GM12878 (cell line): ENCODE data around the gene PPP1R3C. TPM values are rescaled to one million over a fixed set of nuclear protein-coding genes. Genes with fewer than 3 reads are reported as not detected.

ENCODE experiments used
- ATAC-seq: fragments of 200-7000 bp; cut with Tn5 transposase; 3 replicates; pipeline ENCODE4 v1.9.1; 2020; ENCODE audit warnings: mild to moderate bottlenecking, moderate library complexity
- BruUV-seq: library from RNA; stranded (reverse); fragments of 400-500 nt; replicated peaks from 2 replicates; lab custom pipeline; 2021; lab: Mats Ljungman, UMichigan
- CTCF ChIA-PET: fragments of 300-600 bp; sonication (Branson Sonifier 250); formaldehyde crosslinking; extraction: SDS; loops from one replicate; lab custom pipeline; 2021; ENCODE audit warnings: inconsistent platforms; lab: Yijun Ruan, JAX
- POLR2A ChIA-PET: fragments of 350-600 bp; formaldehyde crosslinking; extraction: SDS; loops from one replicate; lab custom pipeline; 2021; ENCODE audit warnings: inconsistent platforms; lab: Charles Lee
- RAD21 ChIA-PET: fragments of 300-600 bp; sonication (Branson Sonifier 250); formaldehyde crosslinking; loops from one replicate; lab custom pipeline; 2023; ENCODE audit warnings: antibody characterized with exemption; ENCODE audit not compliant: unreplicated experiment; lab: Charles Lee
- SMC1A ChIA-PET: fragments of 300-600 bp; sonication (Branson Sonifier 250); formaldehyde crosslinking; loops from one replicate; lab custom pipeline; 2023; ENCODE audit not compliant: unreplicated experiment, uncharacterized antibody; lab: Charles Lee
- DNase-seq: peaks from one replicate; pipeline ENCODE4 v3.0.0-alpha.2; 2011; ENCODE audit warnings: low read depth, low spot score
- FAIRE-seq: peaks from 3 replicates; lab custom pipeline; 2011; peaks lifted over from hg19 to GRCh38; lab: Jason Lieb, UNC
- H2AFZ ChIP-seq: 2 replicates; pipeline ENCODE4 v1.6.0; 2011; ENCODE audit warnings: low read depth, low read length, control low read depth; ENCODE audit not compliant: control insufficient read depth
- H3K27ac ChIP-seq: 2 replicates; pipeline ENCODE4 v1.5.1; 2011; ENCODE audit warnings: control low read depth; ENCODE audit not compliant: control insufficient read depth, insufficient read depth
- H3K27me3 ChIP-seq, 2 experiments: replicated peaks in 1 of 2; 2 replicates each; pipeline versions ENCODE4 v1.6.0 to v1.6.1; 2011; ENCODE audit warnings: low read length in 1 of 2; ENCODE audit not compliant: control insufficient read depth in 2 of 2, insufficient read depth in 2 of 2
- H3K36me3 ChIP-seq, 2 experiments: 2 replicates each; pipeline ENCODE4 v1.5.1; 2011; ENCODE audit warnings: low read length in 1 of 2; ENCODE audit not compliant: control insufficient read depth in 2 of 2, insufficient read depth in 2 of 2
- H3K4me1 ChIP-seq: 2 replicates; pipeline ENCODE4 v1.6.1; 2011; ENCODE audit warnings: mild to moderate bottlenecking, low read length, moderate library complexity, mixed read lengths; ENCODE audit not compliant: control insufficient read depth, insufficient read depth
- H3K4me2 ChIP-seq: 2 replicates; pipeline ENCODE4 v1.6.0; 2011; ENCODE audit warnings: control low read depth; ENCODE audit not compliant: control insufficient read depth, insufficient read depth
- H3K4me3 ChIP-seq: fragments of 200-600 bp; sonication (generic); 2 replicates; pipeline ENCODE4 v1.5.1; 2016
- H3K79me2 ChIP-seq: 2 replicates; pipeline ENCODE4 v1.6.0; 2011; ENCODE audit warnings: low read length; ENCODE audit not compliant: control insufficient read depth, insufficient read depth
- H3K9ac ChIP-seq: 2 replicates; pipeline ENCODE4 v1.8.0; 2011; ENCODE audit warnings: low read length, control low read depth, mixed read lengths; ENCODE audit not compliant: control insufficient read depth, insufficient read depth
- H3K9me3 ChIP-seq: replicated peaks from 3 replicates; pipeline ENCODE4 v1.5.1; 2011; ENCODE audit warnings: mild to moderate bottlenecking, low read length; ENCODE audit not compliant: control insufficient read depth, insufficient read depth
- H4K20me1 ChIP-seq: 2 replicates; pipeline ENCODE4 v1.6.0; 2011; ENCODE audit not compliant: control insufficient read depth, insufficient read depth
- BACH1 ChIP-seq: fragments of 450-650 bp; IDR thresholded peaks from 2 replicates; pipeline ENCODE4 v1.6.1; 2017; ENCODE audit warnings: mild to moderate bottlenecking, borderline replicate concordance
- HCFC1 ChIP-seq: fragments of 150-350 bp; IDR thresholded peaks from 2 replicates; pipeline ENCODE4 v1.6.1; 2014; ENCODE audit warnings: low read length
- MXI1 ChIP-seq: fragments of 150-350 bp; IDR thresholded peaks from 2 replicates; pipeline ENCODE4 v1.6.1; 2011; ENCODE audit warnings: low read depth, mild to moderate bottlenecking, inconsistent platforms, low read length, improper control_type of control experiment
- RAD51 ChIP-seq: fragments of 450-650 bp; IDR thresholded peaks from 2 replicates; pipeline ENCODE4 v1.6.1; 2016; ENCODE audit warnings: moderate library complexity, mild to moderate bottlenecking, inconsistent platforms
- RB1 ChIP-seq: fragments of 450-650 bp; formaldehyde crosslinking; IDR thresholded peaks from 2 replicates; pipeline ENCODE4 v1.6.1; 2017; ENCODE audit warnings: mild to moderate bottlenecking, borderline replicate concordance
- SP1 ChIP-seq: IDR thresholded peaks from one replicate; pipeline ENCODE4 v1.6.1; 2011; ENCODE audit warnings: low read depth, low read length
- WRNIP1 ChIP-seq: IDR thresholded peaks from 2 replicates; pipeline ENCODE4 v1.6.1; 2011; ENCODE audit warnings: low read depth, low read length, improper control_type of control experiment, borderline replicate concordance
- WGBS: methylation state at CpG from one replicate; pipeline ENCODE4 v1.1.6; 2016; ENCODE audit warnings: low lambda C conversion rate; ENCODE audit not compliant: insufficient replicate concordance, insufficient coverage; ENCODE audit errors: missing lambda C conversion rate; 5-methylcytosine and 5-hydroxymethylcytosine counted together
- in situ Hi-C: fragments of 300-500 bp; cut with MboI; formaldehyde crosslinking; loops from 9 replicates; pipeline ENCODE4 v1.14.3; 2018; ENCODE audit warnings: mixed read lengths
- intact Hi-C: fragments of 100-400 bp; cut with micrococcal nuclease; formaldehyde crosslinking; loops from one replicate; pipeline ENCODE4 v1.14.2; 2022; ENCODE audit not compliant: unreplicated experiment
- polyA plus RNA-seq, 11 experiments: library from polyadenylated mRNA; depleted of rRNA in 4 of 11; unstranded in 6 of 11; stranded (reverse) in 5 of 11; fragments of >200 nt; fragmentation: Nextera tagmentation in 4 of 11; fragmentation: Illumina TruSeq in 1 of 11; extraction: Ambion mirVana in 4 of 11; extraction: Trizol in 1 of 11; gene quantifications; 1 replicate in 1 of 11; 2 replicates in 10 of 11; pipeline versions ENCODE4 v1.2.1 to v1.2.3, GENCODE V29; 2011 to 2016; ENCODE audit warnings: inconsistent platforms in 2 of 11, missing spikeins in 2 of 11, low read depth in 1 of 11
- total RNA-seq, 4 experiments: library from RNA; depleted of rRNA in 3 of 4; stranded (reverse); fragments of >200 nt in 3 of 4; fragmentation: Illumina TruSeq in 1 of 4; extraction: Trizol in 1 of 4; gene quantifications; 2 replicates each; pipeline versions ENCODE4 v1.2.1 to v1.2.3, GENCODE V29; 2013 to 2021
- TF ChIP-seq, protein P1 (sequence below): fragments of 450-650 bp; IDR thresholded peaks from 2 replicates; pipeline ENCODE4 v1.6.1; 2017; ENCODE audit warnings: mild to moderate bottlenecking
- TF ChIP-seq, protein P2 (sequence below): fragments of 450-650 bp; IDR thresholded peaks from 2 replicates; pipeline ENCODE4 v1.6.1; 2016; ENCODE audit warnings: mild to moderate bottlenecking

The PPP1R3C gene
- total and polyA plus RNA-seq, 10 of the 15 experiments (the other 5 are each of a cell fraction or from before 2014, with no cell fraction given): 0.01 to 0.08 (median 0.04) TPM; not detected in 6

DNA sequence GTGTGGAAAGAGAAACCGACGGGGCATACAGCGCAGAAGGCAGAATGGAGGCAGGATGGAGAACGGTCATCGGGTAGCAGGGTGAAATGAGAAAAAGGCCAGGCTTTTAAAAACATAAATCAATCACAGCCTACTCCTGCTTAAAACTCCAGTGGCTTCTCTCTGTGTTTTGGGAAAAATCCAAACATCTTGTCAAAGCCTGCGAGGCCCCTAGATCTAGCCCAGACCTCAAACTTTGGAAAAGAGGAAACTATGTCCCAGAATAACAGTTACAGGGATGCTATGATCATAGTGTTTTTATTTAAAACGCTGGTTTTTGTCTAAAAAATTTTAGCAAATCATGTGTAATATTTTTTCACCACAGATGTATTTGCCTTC lies 41.1 kb downstream of the PPP1R3C start:
- H3K4me3 ChIP-seq: no peak overlapping the region
- FAIRE-seq (no peak), DNase-seq (no peak), ATAC-seq (no peak)
- no peak overlapping the region for H2AFZ ChIP-seq
- intact Hi-C loops: no loop called here
- CTCF ChIA-PET: no interaction called here
- no peaks in the 10 kb centered on the region for H3K79me2 ChIP-seq
- no peaks in the 10 kb centered on the region for H3K36me3 ChIP-seq
- RAD21 ChIA-PET: no interaction called here
- no peak for TF ChIP-seq WRNIP1
- no peak for TF ChIP-seq RAD51
- 45% methylated on average over 7 of the region's 7 CpGs for WGBS
- H3K27ac ChIP-seq: no peak overlapping the region
- no peak overlapping the region for H3K4me2 ChIP-seq
- in situ Hi-C loops: no loop called here
- POLR2A ChIA-PET: no interaction called here
- no peaks in the 10 kb centered on the region for H3K4me1 ChIP-seq
- BruUV-seq: no TSS peak
- no peaks in the 10 kb centered on the region for H4K20me1 ChIP-seq
- SMC1A ChIA-PET: no interaction called here
- no peak overlapping the region for H3K9ac ChIP-seq
- H3K27me3 ChIP-seq: peaks cover 0 to 3% of the 10 kb centered on the region in 2 experiments
- H3K9me3 ChIP-seq: no peaks in the 10 kb centered on the region

DNA sequence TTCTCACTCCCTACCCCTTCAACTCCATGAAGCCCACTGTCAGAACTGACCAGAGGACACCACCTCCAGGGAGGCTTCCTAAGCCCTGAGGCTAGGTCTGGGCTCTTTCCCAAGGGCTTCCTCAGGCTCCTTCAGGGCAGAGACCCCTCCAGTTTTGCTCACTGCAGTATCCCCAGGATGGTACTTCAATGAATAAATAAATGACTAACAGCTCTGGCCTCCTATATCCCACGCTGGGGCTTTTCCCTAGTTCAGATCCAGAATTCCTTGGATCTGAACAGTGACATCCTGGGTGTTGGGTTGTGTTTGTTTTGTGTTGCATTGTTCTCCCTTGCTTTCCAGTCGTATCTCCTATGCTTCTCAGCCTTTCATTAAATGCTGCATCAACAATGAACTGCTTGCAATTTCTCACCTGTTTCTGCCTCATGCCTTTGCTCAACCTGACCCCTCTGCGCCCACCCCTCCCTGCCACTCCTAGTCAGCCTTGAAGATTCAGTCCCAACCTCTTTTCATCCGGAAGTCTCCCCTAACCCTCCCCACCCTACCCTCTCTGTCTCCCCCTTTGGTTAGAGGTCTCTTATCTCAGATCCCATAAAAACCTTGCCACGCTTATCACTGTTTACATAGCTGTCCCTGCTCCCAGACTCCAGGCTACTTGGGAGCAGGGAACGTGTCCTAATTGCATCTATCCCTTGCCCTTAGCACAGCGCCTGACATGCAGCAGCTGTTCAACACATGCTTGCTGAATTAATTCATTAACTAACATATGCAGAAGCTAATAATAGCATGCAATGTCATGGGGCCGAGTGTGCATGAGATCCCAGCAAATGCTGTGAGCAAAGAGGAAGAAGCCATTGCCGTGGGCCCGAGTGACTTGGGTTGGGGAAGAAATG lies 41.7 kb downstream of the PPP1R3C start:
- in situ Hi-C loops: no loop called here
- no peak overlapping the region for H3K4me2 ChIP-seq
- intact Hi-C loops: no loop called here
- no peaks in the 10 kb centered on the region for H3K4me1 ChIP-seq
- FAIRE-seq (no peak), DNase-seq (no peak), ATAC-seq (no peak)
- no peaks in the 10 kb centered on the region for H3K79me2 ChIP-seq
- CTCF ChIA-PET: no interaction called here
- H3K9ac ChIP-seq: no peak overlapping the region
- H3K36me3 ChIP-seq: no peaks in the 10 kb centered on the region
- H3K27ac ChIP-seq: no peak overlapping the region
- no peaks in the 10 kb centered on the region for H4K20me1 ChIP-seq
- RAD21 ChIA-PET: no interaction called here
- no peak overlapping the region for H2AFZ ChIP-seq
- POLR2A ChIA-PET: no interaction called here
- SMC1A ChIA-PET: no interaction called here
- H3K27me3 ChIP-seq: peaks cover 2 to 3% of the 10 kb centered on the region in 2 experiments
- 8% methylated on average over 9 of the region's 10 CpGs for WGBS
- H3K9me3 ChIP-seq: no peaks in the 10 kb centered on the region
- H3K4me3 ChIP-seq: no peak overlapping the region
- no TSS peak for BruUV-seq
- TF ChIP-seq HCFC1: no peak
- TF ChIP-seq, protein P1, sequence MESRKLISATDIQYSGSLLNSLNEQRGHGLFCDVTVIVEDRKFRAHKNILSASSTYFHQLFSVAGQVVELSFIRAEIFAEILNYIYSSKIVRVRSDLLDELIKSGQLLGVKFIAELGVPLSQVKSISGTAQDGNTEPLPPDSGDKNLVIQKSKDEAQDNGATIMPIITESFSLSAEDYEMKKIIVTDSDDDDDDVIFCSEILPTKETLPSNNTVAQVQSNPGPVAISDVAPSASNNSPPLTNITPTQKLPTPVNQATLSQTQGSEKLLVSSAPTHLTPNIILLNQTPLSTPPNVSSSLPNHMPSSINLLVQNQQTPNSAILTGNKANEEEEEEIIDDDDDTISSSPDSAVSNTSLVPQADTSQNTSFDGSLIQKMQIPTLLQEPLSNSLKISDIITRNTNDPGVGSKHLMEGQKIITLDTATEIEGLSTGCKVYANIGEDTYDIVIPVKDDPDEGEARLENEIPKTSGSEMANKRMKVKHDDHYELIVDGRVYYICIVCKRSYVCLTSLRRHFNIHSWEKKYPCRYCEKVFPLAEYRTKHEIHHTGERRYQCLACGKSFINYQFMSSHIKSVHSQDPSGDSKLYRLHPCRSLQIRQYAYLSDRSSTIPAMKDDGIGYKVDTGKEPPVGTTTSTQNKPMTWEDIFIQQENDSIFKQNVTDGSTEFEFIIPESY: no peak
- TF ChIP-seq SP1: no peak
- TF ChIP-seq RB1: no peak
- TF ChIP-seq MXI1: no peak
- no peak for TF ChIP-seq BACH1
- TF ChIP-seq, protein P2, sequence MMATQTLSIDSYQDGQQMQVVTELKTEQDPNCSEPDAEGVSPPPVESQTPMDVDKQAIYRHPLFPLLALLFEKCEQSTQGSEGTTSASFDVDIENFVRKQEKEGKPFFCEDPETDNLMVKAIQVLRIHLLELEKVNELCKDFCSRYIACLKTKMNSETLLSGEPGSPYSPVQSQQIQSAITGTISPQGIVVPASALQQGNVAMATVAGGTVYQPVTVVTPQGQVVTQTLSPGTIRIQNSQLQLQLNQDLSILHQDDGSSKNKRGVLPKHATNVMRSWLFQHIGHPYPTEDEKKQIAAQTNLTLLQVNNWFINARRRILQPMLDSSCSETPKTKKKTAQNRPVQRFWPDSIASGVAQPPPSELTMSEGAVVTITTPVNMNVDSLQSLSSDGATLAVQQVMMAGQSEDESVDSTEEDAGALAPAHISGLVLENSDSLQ: no peak
